WTC11 (cell line): Measurements from ENCODE around the gene SELENOW. TPM values are rescaled to one million over a fixed set of nuclear protein-coding genes. Genes with fewer than 3 reads are reported as not detected.

Source experiments
- FOXJ3 ChIP-seq: sonication (generic); formaldehyde crosslinking; IDR thresholded peaks from 2 replicates; pipeline ENCODE4 v1.9.0; 2021; ENCODE audit warnings: missing genetic modification reagents, mild to moderate bottlenecking, borderline replicate concordance
- FOXK1 ChIP-seq: sonication (generic); formaldehyde crosslinking; IDR thresholded peaks from 2 replicates; pipeline ENCODE4 v1.8.0; 2022; ENCODE audit warnings: mild to moderate bottlenecking, moderate library complexity, missing genetic modification reagents
- GRHL2 ChIP-seq: fragments of 250-450 bp; sonication (Bioruptor Pico); IDR thresholded peaks from 2 replicates; pipeline ENCODE4 v1.8.0; 2022; ENCODE audit warnings: mild to moderate bottlenecking, moderate library complexity; ENCODE audit not compliant: insufficient replicate concordance, severe bottlenecking
- IRF2 ChIP-seq: sonication (generic); formaldehyde crosslinking; IDR thresholded peaks from 2 replicates; pipeline ENCODE4 v1.8.0; 2022; ENCODE audit warnings: low read depth, missing genetic modification reagents, borderline replicate concordance
- JUN ChIP-seq: sonication (generic); formaldehyde crosslinking; IDR thresholded peaks from 2 replicates; pipeline ENCODE4 v1.8.0; 2023; ENCODE audit warnings: mild to moderate bottlenecking, missing genetic modification reagents
- SMAD3 ChIP-seq: sonication (generic); formaldehyde crosslinking; IDR thresholded peaks from 2 replicates; pipeline ENCODE4 v1.8.0; 2022; ENCODE audit warnings: missing genetic modification reagents, mild to moderate bottlenecking, borderline replicate concordance
- TP53 ChIP-seq: sonication (generic); formaldehyde crosslinking; IDR thresholded peaks from 2 replicates; pipeline ENCODE4 v1.8.1; 2023; ENCODE audit warnings: mild to moderate bottlenecking, missing genetic modification reagents
- ZBTB21 ChIP-seq: sonication (generic); formaldehyde crosslinking; IDR thresholded peaks from 2 replicates; pipeline ENCODE4 v1.8.1; 2023; ENCODE audit warnings: mild to moderate bottlenecking, missing genetic modification reagents, borderline replicate concordance
- ZNF263 ChIP-seq: sonication (generic); formaldehyde crosslinking; IDR thresholded peaks from 2 replicates; pipeline ENCODE4 v1.8.1; 2022; ENCODE audit warnings: low read depth, mild to moderate bottlenecking, moderate library complexity, missing genetic modification reagents
- ZNF317 ChIP-seq: sonication (generic); formaldehyde crosslinking; IDR thresholded peaks from 2 replicates; pipeline ENCODE4 v1.8.1; 2023; ENCODE audit warnings: low read depth, mild to moderate bottlenecking, moderate library complexity, missing genetic modification reagents, borderline replicate concordance
- ZNF396 ChIP-seq: fragments of 250-450 bp; sonication (Bioruptor Pico); IDR thresholded peaks from 2 replicates; pipeline ENCODE4 v1.8.0; 2021; ENCODE audit warnings: mild to moderate bottlenecking, moderate library complexity, borderline replicate concordance
- ZNF423 ChIP-seq: fragments of 250-450 bp; sonication (Bioruptor Pico); IDR thresholded peaks from 2 replicates; pipeline ENCODE4 v2.1.2; 2022; ENCODE audit warnings: mild to moderate bottlenecking, moderate library complexity
- total RNA-seq: library from RNA; stranded (reverse); gene quantifications from 3 replicates; pipeline ENCODE4 v1.2.3, GENCODE V29; 2021
- TF ChIP-seq, protein P1 (sequence below): fragments of 250-450 bp; sonication (Bioruptor Pico); IDR thresholded peaks from 2 replicates; pipeline ENCODE4 v1.9.0; 2021; ENCODE audit warnings: mild to moderate bottlenecking
- TF ChIP-seq, protein P2 (sequence below): sonication (generic); formaldehyde crosslinking; IDR thresholded peaks from 2 replicates; pipeline ENCODE4 v1.8.1; 2022; ENCODE audit warnings: missing genetic modification reagents, borderline replicate concordance
- TF ChIP-seq, protein P3 (sequence below): sonication (generic); formaldehyde crosslinking; IDR thresholded peaks from 2 replicates; pipeline ENCODE4 v1.8.1; 2023; ENCODE audit warnings: mild to moderate bottlenecking, missing genetic modification reagents, moderate library complexity
- TF ChIP-seq, protein P4 (sequence below): sonication (generic); formaldehyde crosslinking; IDR thresholded peaks from 2 replicates; pipeline ENCODE4 v1.8.0; 2022; ENCODE audit warnings: missing genetic modification reagents
- TF ChIP-seq, protein P5 (sequence below): sonication (generic); formaldehyde crosslinking; IDR thresholded peaks from 2 replicates; pipeline ENCODE4 v1.8.1; 2022; ENCODE audit warnings: low read depth, missing genetic modification reagents, borderline replicate concordance
- TF ChIP-seq, protein P6 (sequence below): fragments of 250-450 bp; sonication (Bioruptor Pico); IDR thresholded peaks from 2 replicates; pipeline ENCODE4 v1.9.0; 2021; ENCODE audit warnings: mild to moderate bottlenecking, borderline replicate concordance
- TF ChIP-seq, protein P7 (sequence below): fragments of 250-450 bp; sonication (Bioruptor Pico); conservative IDR thresholded peaks from 2 replicates; pipeline ENCODE4 v1.9.0; 2021; ENCODE audit warnings: mild to moderate bottlenecking
- TF ChIP-seq, protein P8 (sequence below): fragments of 200-600 bp; IDR thresholded peaks from 2 replicates; pipeline ENCODE4 v1.8.0; 2022; ENCODE audit warnings: antibody characterized with exemption

The SELENOW gene
- total RNA-seq, 1 experiment from 2014 or later, result 391 TPM

DNA sequence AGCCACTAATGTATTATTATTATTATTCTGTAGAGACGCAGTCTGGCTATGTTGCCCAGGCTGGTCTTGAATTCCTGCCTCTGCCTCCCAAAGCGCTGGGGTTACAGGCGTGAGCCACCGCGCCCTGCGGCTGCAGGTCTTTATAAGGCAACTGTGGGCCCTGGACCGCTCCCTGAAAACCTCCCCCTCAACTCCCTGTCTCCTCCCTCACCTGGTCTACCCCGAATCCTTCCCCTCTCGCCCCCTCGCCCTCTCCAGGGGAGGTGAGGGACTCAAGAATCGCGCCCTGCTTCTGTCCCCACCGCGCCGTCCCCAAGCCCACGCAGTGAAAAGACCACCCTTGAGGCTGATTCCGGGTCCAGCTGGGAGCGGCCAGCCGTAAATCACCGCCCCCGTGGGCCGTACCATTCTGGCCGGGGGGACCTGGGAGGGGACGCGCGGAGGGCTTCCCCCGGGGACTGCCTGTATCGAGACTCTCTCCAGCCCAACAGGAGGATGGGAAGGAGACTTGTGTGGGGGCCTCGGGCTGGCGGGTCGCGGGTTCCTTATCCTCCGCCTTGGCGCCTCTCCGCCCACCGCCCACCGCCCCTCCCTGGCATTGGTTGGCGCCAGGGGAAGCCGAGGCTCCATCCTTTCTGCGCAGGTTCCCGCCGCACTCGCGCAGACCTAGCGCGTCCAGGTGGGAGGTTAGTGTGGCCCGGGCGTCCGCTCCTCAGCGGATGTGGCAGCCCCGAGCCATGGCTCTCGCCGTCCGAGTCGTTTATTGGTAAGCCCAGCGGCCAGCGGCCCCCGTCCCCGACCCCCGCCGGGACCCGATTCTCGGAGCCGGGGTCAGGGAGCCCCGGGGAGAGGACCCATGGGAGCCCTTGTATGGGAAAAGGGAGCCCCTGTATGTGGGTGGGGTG is at the start of gene SELENOW (continued):
- TF ChIP-seq ZNF423 (peak; percentile 64), SMAD3 (CRISPR knock-in tag) (no peak), ZNF263 (CRISPR knock-in tag) (no peak), FOXK1 (CRISPR knock-in tag) (peak; percentile 64), TP53 (peak; percentile 67; the same call in 1 of the 2 replicates), FOXJ3 (CRISPR knock-in tag) (no peak), JUN (no peak), GRHL2 (CRISPR knock-in tag) (no peak), ZNF317 (CRISPR knock-in tag) (no peak), IRF2 (CRISPR knock-in tag) (no peak), ZBTB21 (no peak), ZNF396 (no peak)
- TF ChIP-seq, protein P1, sequence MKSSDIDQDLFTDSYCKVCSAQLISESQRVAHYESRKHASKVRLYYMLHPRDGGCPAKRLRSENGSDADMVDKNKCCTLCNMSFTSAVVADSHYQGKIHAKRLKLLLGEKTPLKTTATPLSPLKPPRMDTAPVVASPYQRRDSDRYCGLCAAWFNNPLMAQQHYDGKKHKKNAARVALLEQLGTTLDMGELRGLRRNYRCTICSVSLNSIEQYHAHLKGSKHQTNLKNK (CRISPR knock-in tag), result no peak
- TF ChIP-seq, protein P2, sequence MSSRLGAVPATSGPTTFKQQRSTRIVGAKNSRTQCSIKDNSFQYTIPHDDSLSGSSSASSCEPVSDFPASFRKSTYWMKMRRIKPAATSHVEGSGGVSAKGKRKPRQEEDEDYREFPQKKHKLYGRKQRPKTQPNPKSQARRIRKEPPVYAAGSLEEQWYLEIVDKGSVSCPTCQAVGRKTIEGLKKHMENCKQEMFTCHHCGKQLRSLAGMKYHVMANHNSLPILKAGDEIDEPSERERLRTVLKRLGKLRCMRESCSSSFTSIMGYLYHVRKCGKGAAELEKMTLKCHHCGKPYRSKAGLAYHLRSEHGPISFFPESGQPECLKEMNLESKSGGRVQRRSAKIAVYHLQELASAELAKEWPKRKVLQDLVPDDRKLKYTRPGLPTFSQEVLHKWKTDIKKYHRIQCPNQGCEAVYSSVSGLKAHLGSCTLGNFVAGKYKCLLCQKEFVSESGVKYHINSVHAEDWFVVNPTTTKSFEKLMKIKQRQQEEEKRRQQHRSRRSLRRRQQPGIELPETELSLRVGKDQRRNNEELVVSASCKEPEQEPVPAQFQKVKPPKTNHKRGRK (CRISPR knock-in tag), result no peak
- TF ChIP-seq, protein P3, sequence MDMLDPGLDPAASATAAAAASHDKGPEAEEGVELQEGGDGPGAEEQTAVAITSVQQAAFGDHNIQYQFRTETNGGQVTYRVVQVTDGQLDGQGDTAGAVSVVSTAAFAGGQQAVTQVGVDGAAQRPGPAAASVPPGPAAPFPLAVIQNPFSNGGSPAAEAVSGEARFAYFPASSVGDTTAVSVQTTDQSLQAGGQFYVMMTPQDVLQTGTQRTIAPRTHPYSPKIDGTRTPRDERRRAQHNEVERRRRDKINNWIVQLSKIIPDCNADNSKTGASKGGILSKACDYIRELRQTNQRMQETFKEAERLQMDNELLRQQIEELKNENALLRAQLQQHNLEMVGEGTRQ, result no peak; the same call in 1 of the 2 replicates
- TF ChIP-seq, protein P4, sequence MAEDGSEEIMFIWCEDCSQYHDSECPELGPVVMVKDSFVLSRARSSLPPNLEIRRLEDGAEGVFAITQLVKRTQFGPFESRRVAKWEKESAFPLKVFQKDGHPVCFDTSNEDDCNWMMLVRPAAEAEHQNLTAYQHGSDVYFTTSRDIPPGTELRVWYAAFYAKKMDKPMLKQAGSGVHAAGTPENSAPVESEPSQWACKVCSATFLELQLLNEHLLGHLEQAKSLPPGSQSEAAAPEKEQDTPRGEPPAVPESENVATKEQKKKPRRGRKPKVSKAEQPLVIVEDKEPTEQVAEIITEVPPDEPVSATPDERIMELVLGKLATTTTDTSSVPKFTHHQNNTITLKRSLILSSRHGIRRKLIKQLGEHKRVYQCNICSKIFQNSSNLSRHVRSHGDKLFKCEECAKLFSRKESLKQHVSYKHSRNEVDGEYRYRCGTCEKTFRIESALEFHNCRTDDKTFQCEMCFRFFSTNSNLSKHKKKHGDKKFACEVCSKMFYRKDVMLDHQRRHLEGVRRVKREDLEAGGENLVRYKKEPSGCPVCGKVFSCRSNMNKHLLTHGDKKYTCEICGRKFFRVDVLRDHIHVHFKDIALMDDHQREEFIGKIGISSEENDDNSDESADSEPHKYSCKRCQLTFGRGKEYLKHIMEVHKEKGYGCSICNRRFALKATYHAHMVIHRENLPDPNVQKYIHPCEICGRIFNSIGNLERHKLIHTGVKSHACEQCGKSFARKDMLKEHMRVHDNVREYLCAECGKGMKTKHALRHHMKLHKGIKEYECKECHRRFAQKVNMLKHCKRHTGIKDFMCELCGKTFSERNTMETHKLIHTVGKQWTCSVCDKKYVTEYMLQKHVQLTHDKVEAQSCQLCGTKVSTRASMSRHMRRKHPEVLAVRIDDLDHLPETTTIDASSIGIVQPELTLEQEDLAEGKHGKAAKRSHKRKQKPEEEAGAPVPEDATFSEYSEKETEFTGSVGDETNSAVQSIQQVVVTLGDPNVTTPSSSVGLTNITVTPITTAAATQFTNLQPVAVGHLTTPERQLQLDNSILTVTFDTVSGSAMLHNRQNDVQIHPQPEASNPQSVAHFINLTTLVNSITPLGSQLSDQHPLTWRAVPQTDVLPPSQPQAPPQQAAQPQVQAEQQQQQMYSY, result no peak
- TF ChIP-seq, protein P5, sequence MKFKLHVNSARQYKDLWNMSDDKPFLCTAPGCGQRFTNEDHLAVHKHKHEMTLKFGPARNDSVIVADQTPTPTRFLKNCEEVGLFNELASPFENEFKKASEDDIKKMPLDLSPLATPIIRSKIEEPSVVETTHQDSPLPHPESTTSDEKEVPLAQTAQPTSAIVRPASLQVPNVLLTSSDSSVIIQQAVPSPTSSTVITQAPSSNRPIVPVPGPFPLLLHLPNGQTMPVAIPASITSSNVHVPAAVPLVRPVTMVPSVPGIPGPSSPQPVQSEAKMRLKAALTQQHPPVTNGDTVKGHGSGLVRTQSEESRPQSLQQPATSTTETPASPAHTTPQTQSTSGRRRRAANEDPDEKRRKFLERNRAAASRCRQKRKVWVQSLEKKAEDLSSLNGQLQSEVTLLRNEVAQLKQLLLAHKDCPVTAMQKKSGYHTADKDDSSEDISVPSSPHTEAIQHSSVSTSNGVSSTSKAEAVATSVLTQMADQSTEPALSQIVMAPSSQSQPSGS, result no peak
- TF ChIP-seq, protein P6, sequence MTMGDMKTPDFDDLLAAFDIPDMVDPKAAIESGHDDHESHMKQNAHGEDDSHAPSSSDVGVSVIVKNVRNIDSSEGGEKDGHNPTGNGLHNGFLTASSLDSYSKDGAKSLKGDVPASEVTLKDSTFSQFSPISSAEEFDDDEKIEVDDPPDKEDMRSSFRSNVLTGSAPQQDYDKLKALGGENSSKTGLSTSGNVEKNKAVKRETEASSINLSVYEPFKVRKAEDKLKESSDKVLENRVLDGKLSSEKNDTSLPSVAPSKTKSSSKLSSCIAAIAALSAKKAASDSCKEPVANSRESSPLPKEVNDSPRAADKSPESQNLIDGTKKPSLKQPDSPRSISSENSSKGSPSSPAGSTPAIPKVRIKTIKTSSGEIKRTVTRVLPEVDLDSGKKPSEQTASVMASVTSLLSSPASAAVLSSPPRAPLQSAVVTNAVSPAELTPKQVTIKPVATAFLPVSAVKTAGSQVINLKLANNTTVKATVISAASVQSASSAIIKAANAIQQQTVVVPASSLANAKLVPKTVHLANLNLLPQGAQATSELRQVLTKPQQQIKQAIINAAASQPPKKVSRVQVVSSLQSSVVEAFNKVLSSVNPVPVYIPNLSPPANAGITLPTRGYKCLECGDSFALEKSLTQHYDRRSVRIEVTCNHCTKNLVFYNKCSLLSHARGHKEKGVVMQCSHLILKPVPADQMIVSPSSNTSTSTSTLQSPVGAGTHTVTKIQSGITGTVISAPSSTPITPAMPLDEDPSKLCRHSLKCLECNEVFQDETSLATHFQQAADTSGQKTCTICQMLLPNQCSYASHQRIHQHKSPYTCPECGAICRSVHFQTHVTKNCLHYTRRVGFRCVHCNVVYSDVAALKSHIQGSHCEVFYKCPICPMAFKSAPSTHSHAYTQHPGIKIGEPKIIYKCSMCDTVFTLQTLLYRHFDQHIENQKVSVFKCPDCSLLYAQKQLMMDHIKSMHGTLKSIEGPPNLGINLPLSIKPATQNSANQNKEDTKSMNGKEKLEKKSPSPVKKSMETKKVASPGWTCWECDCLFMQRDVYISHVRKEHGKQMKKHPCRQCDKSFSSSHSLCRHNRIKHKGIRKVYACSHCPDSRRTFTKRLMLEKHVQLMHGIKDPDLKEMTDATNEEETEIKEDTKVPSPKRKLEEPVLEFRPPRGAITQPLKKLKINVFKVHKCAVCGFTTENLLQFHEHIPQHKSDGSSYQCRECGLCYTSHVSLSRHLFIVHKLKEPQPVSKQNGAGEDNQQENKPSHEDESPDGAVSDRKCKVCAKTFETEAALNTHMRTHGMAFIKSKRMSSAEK (CRISPR knock-in tag), result no peak
- TF ChIP-seq, protein P7, sequence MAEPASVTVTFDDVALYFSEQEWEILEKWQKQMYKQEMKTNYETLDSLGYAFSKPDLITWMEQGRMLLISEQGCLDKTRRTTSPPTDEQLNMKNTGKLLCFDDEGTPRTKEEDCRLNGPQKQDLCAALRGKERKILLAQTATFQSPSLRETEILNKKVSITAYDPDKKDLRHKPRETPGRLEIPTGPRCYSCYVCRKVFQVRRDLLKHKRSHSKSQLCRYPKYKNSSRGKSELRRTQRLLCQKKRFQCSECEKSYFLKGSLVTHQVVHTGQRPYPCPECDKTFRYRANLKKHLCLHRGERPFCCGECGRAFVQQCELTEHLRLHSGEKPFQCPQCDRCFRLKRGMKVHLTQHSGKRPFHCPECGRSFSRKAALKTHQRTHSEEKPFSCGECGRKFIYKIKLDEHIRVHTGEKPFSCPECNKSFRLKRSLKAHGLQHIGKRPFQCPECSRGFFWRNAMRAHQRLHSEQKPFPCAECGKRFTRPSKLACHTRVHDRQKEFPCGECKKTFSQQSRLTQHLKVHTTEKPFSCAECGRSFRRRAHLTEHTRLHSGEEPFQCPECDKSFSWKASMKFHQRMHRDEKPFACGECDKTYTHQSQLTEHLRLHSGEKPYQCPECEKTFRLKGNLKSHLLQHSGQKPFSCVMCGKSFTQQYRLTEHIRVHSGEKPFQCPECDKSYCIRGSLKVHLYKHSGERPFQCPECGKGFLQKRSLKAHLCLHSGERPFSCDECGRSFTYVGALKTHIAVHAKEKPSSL (CRISPR knock-in tag), result no peak
- TF ChIP-seq, protein P8, sequence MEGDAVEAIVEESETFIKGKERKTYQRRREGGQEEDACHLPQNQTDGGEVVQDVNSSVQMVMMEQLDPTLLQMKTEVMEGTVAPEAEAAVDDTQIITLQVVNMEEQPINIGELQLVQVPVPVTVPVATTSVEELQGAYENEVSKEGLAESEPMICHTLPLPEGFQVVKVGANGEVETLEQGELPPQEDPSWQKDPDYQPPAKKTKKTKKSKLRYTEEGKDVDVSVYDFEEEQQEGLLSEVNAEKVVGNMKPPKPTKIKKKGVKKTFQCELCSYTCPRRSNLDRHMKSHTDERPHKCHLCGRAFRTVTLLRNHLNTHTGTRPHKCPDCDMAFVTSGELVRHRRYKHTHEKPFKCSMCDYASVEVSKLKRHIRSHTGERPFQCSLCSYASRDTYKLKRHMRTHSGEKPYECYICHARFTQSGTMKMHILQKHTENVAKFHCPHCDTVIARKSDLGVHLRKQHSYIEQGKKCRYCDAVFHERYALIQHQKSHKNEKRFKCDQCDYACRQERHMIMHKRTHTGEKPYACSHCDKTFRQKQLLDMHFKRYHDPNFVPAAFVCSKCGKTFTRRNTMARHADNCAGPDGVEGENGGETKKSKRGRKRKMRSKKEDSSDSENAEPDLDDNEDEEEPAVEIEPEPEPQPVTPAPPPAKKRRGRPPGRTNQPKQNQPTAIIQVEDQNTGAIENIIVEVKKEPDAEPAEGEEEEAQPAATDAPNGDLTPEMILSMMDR, result no peak
